OCI-LY1 (cell line): Measurements from ENCODE around the gene TSPAN10.

Experiments
- EZH2 ChIP-seq: fragments of 200-600 bp; sonication (generic), shearing (Covaris generic); IDR thresholded peaks from 2 replicates; pipeline ENCODE4 v1.8.0; 2017; ENCODE audit warnings: borderline replicate concordance, mixed run types, mild to moderate bottlenecking, antibody characterized with exemption, low read length, moderate library complexity, mixed read lengths
- TF ChIP-seq, protein P1 (sequence below): fragments of 200-600 bp; sonication (generic), shearing (Covaris generic); IDR thresholded peaks from 2 replicates; pipeline ENCODE4 v1.5.1; 2017; ENCODE audit warnings: mild to moderate bottlenecking, antibody characterized with exemption, low read length, moderate library complexity, mixed read lengths

DNA sequence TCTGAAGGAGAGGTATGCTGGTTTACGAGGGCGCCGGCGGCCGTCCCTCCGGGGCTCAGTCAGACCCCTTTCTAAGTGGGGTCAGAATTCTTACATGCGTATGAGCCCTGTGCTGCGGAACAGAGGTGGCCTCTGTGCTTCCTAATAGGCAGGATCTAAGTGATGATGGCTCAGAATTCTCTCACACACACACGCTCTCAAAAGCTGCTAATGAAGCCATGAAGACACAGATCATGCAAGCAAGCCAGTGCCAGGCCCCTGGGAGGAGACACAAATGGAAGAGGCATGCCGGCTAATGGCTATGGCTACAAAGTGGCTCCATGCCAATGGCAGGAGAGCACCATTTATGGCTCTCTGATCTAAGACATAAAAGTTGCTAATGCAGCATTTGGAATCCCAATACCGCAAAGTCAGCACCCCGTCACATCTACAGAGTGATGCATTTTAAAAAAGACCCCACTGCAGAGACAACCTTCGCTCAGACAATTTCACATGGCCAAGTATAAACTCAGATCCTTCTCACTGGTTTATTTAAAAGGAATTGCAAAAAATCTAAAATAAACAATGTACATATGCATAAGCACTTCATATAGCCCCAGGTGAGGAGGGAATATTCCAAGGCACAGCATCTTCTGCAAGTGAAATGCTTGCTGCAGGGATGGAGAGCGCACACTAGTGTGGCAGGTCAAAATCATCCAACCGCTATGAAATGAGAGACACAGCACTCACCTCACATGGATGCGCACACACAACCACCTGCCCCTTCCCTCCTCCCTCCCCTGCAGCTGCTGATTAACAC, 24.6 kb upstream of the TSPAN10 start:
- TF ChIP-seq, protein P1, sequence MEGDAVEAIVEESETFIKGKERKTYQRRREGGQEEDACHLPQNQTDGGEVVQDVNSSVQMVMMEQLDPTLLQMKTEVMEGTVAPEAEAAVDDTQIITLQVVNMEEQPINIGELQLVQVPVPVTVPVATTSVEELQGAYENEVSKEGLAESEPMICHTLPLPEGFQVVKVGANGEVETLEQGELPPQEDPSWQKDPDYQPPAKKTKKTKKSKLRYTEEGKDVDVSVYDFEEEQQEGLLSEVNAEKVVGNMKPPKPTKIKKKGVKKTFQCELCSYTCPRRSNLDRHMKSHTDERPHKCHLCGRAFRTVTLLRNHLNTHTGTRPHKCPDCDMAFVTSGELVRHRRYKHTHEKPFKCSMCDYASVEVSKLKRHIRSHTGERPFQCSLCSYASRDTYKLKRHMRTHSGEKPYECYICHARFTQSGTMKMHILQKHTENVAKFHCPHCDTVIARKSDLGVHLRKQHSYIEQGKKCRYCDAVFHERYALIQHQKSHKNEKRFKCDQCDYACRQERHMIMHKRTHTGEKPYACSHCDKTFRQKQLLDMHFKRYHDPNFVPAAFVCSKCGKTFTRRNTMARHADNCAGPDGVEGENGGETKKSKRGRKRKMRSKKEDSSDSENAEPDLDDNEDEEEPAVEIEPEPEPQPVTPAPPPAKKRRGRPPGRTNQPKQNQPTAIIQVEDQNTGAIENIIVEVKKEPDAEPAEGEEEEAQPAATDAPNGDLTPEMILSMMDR = no peak
- no peak for TF ChIP-seq EZH2
